Glutamatergic neuron (in vitro differentiated cells): ENCODE measurements around the gene GDI1. TPM values are rescaled to one million over a fixed set of nuclear protein-coding genes. Genes with fewer than 3 reads are reported as not detected.

Experiments used
- DNase-seq: peaks from one replicate; pipeline ENCODE4 v3.0.0; 2022
- H3K27ac Mint-ChIP-seq: one replicate; pipeline ENCODE4 v1.8.0; 2020; ENCODE audit warnings: mild to moderate bottlenecking, mixed read lengths, inconsistent platforms; ENCODE audit not compliant: unreplicated experiment
- H3K27me3 Mint-ChIP-seq: one replicate; pipeline ENCODE4 v1.8.0; 2020; ENCODE audit warnings: mild to moderate bottlenecking, moderate library complexity, mixed read lengths, inconsistent platforms; ENCODE audit not compliant: unreplicated experiment
- H3K36me3 Mint-ChIP-seq: one replicate; pipeline ENCODE4 v1.8.0; 2020; ENCODE audit warnings: mild to moderate bottlenecking, mixed read lengths, inconsistent platforms; ENCODE audit not compliant: unreplicated experiment
- H3K4me1 Mint-ChIP-seq: one replicate; pipeline ENCODE4 v1.8.0; 2020; ENCODE audit warnings: mild to moderate bottlenecking, low read depth, mixed read lengths, inconsistent platforms; ENCODE audit not compliant: unreplicated experiment
- H3K4me3 Mint-ChIP-seq: one replicate; pipeline ENCODE4 v1.8.0; 2020; ENCODE audit warnings: mild to moderate bottlenecking, mixed read lengths, inconsistent platforms; ENCODE audit not compliant: unreplicated experiment
- H3K9me3 Mint-ChIP-seq: one replicate; pipeline ENCODE4 v1.8.0; 2020; ENCODE audit warnings: mild to moderate bottlenecking, moderate library complexity, mixed read lengths, inconsistent platforms; ENCODE audit not compliant: unreplicated experiment
- CTCF ChIP-seq: fragments of 200-600 bp; sonication (generic); IDR thresholded peaks from one replicate; pipeline ENCODE4 v1.5.0; 2021; ENCODE audit not compliant: partially characterized antibody, unreplicated experiment
- total RNA-seq: library from RNA; stranded (reverse); fragmentation: NEBNext Ultra II Directional; extraction: Animal tissue kit (Norgen Biotek cat#: 25700); gene quantifications from one replicate; pipeline ENCODE4 v1.2.1, GENCODE V29; 2021; ENCODE audit not compliant: unreplicated experiment

Gene GDI1
- total RNA-seq, 1 donor from 2014 or later: 730 TPM

- peaks cover 10% of the 10 kb centered on the region for H3K4me1 Mint-ChIP-seq
- peaks cover 4% of the 10 kb centered on the region for H3K27me3 Mint-ChIP-seq
- TF ChIP-seq CTCF: no peak
- no peaks in the 10 kb centered on the region for H3K36me3 Mint-ChIP-seq
- peak overlapping the region; percentile 84 for H3K4me3 Mint-ChIP-seq
- peaks cover 8% of the 10 kb centered on the region for H3K9me3 Mint-ChIP-seq
- no peak for DNase-seq
- peak overlapping the region; percentile 55 for H3K27ac Mint-ChIP-seq
Observed at GRCh38 chrX:154430916-154431315, 6.0 kb upstream of the GDI1 start.

GRCh38 chrX:154431341-154431740, 5.6 kb upstream of the GDI1 start:
- Mint-ChIP-seq H3K27me3 (peaks cover 7% of the 10 kb centered on the region), H3K4me3 (no peak overlapping the region), H3K27ac (no peak overlapping the region), H3K9me3 (peaks cover 12% of the 10 kb centered on the region), H3K4me1 (peaks cover 11% of the 10 kb centered on the region), H3K36me3 (no peaks in the 10 kb centered on the region)
- TF ChIP-seq CTCF: no peak
- DNase-seq: no peak

GRCh38 chrX:154432210-154432609, 4.7 kb upstream of the GDI1 start:
- DNase-seq: no peak
- peaks cover 11% of the 10 kb centered on the region for H3K4me1 Mint-ChIP-seq
- H3K27ac Mint-ChIP-seq: no peak overlapping the region
- H3K36me3 Mint-ChIP-seq: no peaks in the 10 kb centered on the region
- H3K9me3 Mint-ChIP-seq: peaks cover 12% of the 10 kb centered on the region
- peaks cover 7% of the 10 kb centered on the region for H3K27me3 Mint-ChIP-seq
- TF ChIP-seq CTCF: no peak
- H3K4me3 Mint-ChIP-seq: no peak overlapping the region

GRCh38 chrX:154433605-154434004, 3.3 kb upstream of the GDI1 start:
- H3K27ac Mint-ChIP-seq: no peak overlapping the region
- peaks cover 12% of the 10 kb centered on the region for H3K27me3 Mint-ChIP-seq
- H3K4me3 Mint-ChIP-seq: no peak overlapping the region
- peaks cover 8% of the 10 kb centered on the region for H3K9me3 Mint-ChIP-seq
- no peak for TF ChIP-seq CTCF
- H3K4me1 Mint-ChIP-seq: peaks cover 11% of the 10 kb centered on the region
- no peak for DNase-seq
- no peaks in the 10 kb centered on the region for H3K36me3 Mint-ChIP-seq

GRCh38 chrX:154434394-154435168, 2.4 kb upstream of the GDI1 start:
- TF ChIP-seq CTCF: no peak
- Mint-ChIP-seq H3K9me3 (peaks cover 5% of the 10 kb centered on the region), H3K27ac (no peak overlapping the region), H3K27me3 (peaks cover 12% of the 10 kb centered on the region), H3K4me3 (no peak overlapping the region), H3K4me1 (peaks cover 13% of the 10 kb centered on the region), H3K36me3 (no peaks in the 10 kb centered on the region)
- DNase-seq: no peak
